ENCODE measurements around the gene PALB2.

Gene PALB2

DNA sequence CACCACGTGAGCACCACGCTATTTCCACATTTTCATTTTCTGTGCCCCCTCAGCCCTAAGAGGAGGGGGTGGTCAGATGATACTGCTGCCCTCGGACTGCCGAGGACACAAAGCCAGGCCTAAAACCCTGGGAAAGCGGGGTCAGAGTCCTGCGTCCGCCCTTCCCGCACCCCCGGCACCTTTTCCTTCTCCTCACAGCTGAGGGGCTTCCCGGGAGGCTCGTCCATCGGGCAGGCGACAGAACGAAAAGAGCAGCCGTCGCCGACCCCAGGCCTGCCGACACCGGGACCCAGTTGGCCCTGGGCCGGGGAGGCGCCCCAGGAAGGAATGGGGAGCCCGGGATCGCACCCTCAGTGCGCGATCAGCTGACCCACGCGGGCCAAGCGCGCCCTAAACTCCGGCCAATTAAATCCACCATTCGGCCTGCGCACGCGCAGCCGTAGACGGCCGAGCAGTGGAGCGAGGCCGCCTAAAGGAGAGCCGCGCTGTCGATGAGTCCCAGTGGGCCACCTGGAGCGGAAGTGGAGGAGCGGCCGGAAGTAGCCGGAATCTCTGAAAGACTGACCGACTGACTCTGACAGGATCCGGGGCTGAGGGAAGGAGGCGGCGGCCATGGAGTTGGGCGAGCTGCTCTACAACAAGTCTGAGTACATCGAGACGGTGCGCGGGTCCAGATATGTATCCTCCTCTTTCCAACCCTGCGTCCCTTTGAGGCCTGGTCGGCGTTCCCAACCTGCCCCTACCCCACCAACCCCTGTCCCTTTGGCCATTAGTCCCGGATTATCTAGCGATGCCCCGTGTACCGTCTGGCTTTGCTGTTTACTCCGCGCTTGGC is at the start of gene PALB2, which contains the start of gene DCTN5:
PALB2 (minus strand) TSS at position 380 of the 835 bp plus-strand sequence; CDS start at position 227, 153 bp downstream.
DCTN5 (plus strand) TSS at position 536 of the 835 bp plus-strand sequence; CDS start at position 613, 77 bp downstream.
- DNase-seq (ENCODE audit: low spot score) = peak; percentile 94

DNA sequence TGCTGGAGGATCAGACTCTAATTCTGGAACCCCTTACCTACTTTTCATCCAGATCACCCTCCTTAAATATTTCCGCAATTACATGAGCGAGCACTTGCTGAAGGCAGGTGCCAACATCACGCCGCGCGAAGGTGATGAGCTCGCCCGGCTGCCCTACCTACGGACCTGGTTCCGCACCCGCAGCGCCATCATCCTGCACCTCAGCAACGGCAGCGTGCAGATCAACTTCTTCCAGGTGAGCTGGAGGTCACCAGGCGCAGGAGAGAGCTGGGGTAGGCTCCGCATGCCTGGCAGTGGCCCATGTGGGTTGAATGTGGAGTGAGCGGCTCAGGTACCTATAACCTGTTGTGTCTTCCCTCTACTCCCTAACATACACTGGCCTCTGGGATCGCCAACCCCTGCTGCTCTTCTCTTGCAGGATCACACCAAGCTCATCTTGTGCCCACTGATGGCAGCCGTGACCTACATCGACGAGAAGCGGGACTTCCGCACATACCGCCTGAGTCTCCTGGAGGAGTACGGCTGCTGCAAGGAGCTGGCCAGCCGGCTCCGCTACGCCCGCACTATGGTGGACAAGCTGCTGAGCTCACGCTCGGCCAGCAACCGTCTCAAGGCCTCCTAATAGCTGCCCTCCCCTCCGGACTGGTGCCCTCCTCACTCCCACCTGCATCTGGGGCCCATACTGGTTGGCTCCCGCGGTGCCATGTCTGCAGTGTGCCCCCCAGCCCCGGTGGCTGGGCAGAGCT is 48.5 kb upstream of the PALB2 start:
- DNase-seq (ENCODE audit: low spot score) = no peak

GRCh38 chr16:23687034-23687808 is 46.1 kb upstream of the PALB2 start:
- no peak for DNase-seq (ENCODE audit: low spot score)

GRCh38 chr16:23683487-23683886 is 42.4 kb upstream of the PALB2 start:
- no peak for DNase-seq (ENCODE audit: low spot score)

DNA sequence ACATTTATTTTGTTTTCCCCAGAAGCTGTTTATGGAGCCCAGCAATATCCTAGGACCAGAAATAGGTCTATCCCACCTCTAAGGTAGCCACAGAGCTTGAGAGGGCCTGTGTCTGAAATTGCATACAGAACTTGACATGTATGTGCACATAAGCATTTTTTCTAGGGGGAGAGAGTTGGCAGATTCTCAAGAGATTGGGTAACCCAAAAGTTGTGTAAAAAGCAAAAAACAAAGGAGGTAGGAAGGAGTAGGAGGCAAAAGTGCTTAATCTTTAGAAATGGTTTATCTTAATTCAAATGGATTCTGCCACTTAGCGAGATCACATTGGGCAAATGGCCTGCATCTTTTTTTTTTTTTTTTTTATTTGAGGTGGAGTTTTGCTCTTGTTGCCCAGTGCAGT is 41.1 kb upstream of the PALB2 start:
- no peak for DNase-seq (ENCODE audit: low spot score)

- DNase-seq (ENCODE audit: low spot score) = no peak
Measured at GRCh38 chr16:23679986-23680336, 38.9 kb upstream of the PALB2 start.

DNA sequence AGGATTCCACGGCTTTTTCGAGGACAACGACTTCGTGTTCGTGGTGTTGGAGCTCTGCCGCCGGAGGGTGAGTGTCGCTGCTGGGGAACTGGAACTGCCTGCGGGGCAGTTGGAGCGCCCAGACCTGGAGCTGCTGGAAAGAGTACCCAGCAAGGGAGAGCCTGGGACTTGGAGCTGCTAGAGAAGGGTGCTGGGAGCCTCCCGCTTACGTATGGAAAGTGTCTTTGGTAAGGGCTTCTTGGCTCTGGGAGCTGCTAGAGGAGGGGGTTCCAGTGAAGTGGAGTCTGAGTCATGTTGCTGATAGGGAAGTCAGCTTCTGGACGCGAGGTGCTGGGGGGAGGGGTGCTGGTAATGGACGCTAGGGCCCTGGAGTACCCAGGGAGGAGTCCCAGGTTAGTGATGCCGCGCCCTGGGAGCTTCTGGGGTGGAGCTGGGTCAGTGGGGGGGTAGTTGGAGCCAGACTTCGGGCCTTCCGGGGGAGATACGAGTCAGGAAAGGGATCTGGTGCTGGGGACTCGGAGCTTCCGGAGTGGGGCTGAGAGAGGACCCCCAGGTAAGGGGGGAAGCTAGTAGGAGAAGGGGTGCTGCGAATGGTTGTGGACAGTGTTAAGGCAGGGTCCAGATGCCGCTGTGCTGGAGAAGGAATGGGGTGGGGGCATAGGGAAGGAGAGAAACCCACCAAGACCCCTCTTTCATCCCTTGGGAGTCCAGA is 38.3 kb upstream of the PALB2 start:
- DNase-seq (ENCODE audit: low spot score) = peak; percentile 39

DNA sequence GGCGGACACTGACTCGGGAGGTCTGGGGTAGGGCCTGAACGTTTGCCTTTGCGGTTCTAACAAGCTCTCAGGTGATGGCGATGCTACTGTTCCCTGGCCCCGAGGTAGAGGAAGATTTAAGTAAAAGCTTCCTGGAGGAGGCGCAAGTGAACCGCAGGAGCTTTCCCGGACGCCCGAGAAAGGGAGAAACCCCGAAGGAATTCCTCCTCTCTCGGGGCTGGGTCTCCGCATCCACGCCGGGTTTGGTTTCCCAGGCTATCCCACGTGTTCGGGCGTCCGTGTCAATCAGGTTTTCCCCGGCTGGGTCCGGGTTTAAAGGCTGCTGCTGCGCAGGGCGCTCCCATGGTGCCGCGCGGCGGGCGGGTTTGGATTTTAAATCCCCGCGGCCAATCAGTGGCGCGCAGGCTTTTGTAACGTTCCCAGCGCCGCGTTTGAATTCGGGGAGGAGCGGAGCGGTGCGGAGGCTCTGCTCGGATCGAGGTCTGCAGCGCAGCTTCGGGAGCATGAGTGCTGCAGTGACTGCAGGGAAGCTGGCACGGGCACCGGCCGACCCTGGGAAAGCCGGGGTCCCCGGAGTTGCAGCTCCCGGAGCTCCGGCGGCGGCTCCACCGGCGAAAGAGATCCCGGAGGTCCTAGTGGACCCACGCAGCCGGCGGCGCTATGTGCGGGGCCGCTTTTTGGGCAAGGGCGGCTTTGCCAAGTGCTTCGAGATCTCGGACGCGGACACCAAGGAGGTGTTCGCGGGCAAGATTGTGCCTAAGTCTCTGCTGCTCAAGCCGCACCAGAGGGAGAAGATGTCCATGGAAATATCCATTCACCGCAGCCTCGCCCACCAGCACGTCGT is 37.5 kb upstream of the PALB2 start, which contains the start of gene PLK1:
PLK1 (plus strand) TSS at position 460 of the 844 bp plus-strand sequence; CDS start at position 504, 44 bp downstream.
- DNase-seq (ENCODE audit: low spot score) = peak; percentile 92

- DNase-seq (ENCODE audit: low spot score) = no peak
Measured at GRCh38 chr16:23676924-23677480, 35.9 kb upstream of the PALB2 start.

DNA sequence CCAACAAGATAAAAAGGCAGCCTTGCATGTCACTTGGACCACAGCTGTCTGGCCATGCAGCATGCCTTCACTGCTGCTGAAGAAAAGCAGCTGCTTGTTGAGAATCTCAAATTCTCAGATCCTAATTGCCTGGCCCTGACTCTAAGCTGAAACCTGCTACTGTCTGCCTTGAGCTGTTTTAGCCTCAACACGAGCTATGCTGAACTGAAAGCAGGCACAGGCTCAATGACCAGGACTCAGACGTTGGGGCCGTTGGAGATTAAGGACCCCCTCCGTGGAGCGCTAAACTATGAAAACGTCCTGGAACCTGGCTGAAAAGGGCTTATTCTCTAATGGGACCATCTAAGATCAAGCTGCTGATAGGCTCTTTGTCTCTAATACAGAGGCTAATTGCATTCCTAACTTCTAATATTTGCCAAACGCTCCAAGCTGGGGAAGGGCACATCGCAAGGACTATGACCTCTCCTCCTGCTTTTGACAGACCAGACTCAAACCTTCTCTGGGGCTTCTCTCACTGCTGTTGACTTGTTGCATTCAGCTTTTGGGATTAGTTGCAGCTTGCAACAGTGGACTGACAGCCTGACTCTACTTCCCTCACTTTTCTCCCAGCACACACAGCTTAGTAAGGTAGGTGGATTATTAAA is 33.0 kb upstream of the PALB2 start:
- no peak for DNase-seq (ENCODE audit: low spot score)

DNA sequence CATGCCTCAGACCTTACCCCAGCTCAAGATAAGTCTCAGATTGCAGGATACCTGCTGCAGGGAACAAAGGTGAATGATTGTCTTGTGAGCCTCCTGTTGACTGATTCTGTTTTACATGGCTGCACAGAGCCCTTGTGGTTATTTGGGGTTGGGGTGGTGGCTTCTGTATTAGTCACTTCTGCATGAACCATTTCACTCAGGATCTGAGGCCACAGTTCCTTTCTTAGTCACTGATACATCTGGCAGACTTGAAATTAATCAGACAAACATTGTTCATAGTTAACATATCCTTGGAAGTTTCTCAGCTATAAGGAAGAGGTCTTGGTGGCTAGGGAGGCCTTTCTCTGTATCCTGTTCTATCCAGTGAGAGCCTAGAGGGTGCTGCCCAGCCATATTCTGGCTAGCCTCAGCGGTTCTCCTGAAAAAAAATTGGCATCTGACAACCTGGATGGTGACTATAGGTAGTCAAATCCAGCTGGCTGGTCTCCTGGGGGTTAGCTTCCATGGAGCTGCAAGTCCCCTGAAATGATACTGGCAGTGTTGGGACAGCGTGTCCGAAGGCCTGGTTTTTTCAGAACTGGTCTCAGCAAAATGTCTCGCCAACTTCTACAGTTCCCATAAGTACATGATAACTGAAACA is 29.1 kb upstream of the PALB2 start:
- peak; percentile 91 for DNase-seq (ENCODE audit: low spot score)

- DNase-seq (ENCODE audit: low spot score) = no peak
Measured at GRCh38 chr16:23668873-23669272, 27.8 kb upstream of the PALB2 start.

GRCh38 chr16:23668225-23668624 is 27.1 kb upstream of the PALB2 start:
- no peak for DNase-seq (ENCODE audit: low spot score)

GRCh38 chr16:23667355-23667659 is 26.2 kb upstream of the PALB2 start:
- DNase-seq (ENCODE audit: low spot score) = no peak

- DNase-seq (ENCODE audit: low spot score) = no peak
Measured at GRCh38 chr16:23666571-23667354, 25.7 kb upstream of the PALB2 start.

DNA sequence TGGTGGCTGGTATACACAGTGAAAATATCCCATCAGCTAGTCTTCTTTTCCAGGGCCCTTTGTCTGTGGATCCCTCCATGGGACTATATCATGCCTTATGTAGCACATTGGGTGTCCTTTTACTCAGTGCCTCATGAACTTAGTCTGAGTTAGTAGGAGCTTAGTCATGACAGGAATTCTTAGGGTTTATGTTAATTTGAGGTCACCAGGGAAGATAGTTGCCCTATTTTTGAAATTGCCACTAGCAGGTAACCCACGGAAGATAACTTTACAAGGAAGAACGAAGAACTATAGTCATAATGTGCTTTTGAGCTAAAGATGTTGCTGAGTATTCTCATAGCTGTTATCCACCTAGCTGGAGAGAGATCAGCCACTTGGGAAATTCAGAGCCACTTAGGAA is 22.8 kb upstream of the PALB2 start:
- DNase-seq (ENCODE audit: low spot score) = peak; percentile 31

GRCh38 chr16:23651943-23652468 is 10.9 kb upstream of the PALB2 start:
- no peak for DNase-seq (ENCODE audit: low spot score)

DNA sequence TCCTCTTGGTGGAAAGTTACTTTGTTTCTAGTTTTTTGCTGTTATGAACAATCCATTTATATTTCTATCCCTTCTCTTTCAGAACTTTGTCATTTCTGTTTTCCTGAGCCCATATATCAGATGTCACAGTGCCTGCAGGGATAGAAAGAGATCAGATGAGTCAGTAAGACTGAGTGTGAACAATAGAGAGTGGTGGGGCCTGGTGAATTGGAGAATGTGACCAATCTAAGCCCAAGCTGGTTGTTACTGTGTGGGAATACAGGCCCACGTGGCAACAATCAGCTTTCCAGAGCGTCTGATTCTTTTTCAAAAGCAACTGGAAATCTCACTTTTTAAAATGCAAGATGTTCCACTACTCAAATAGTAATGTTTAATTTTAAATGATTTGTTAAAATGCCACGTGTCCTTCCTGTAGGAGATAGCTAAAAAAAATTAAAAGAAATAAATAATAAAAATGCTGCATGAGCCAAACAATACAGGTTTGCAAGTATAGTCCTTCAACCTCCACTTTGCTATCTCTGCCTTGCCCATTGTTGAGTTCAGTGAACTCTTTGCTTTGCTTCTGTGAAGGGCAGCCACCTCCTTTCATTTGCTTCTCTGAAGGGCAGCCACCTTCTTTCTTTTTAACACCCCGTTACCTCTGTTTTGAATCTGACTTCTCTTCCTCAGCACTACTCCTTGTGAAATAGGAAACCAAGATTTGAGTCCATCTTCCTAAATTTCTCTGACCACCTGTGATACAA is 9.7 kb upstream of the PALB2 start:
- no peak for DNase-seq (ENCODE audit: low spot score)
